K562 (cell line): Measurements from ENCODE around the gene ZNF32.

Source experiments
- CEBPG ChIP-seq, 3 experiments: fragments of 200-800 bp in 1 of 3; sonication (Bioruptor generic) in 1 of 3; sonication (generic) in 1 of 3; formaldehyde crosslinking in 1 of 3; IDR thresholded peaks in 2 of 3; conservative IDR thresholded peaks in 1 of 3; 2 replicates each; pipeline versions ENCODE4 v1.6.1 to v1.8.0; 2016 to 2022; ENCODE audit warnings: missing compliant biosample characterization in 2 of 3, missing genetic modification characterization in 2 of 3, mild to moderate bottlenecking in 1 of 3, missing genetic modification reagents in 1 of 3
- MXI1 ChIP-seq: IDR thresholded peaks from 2 replicates; pipeline ENCODE4 v1.6.1; 2011; ENCODE audit warnings: low read depth, mild to moderate bottlenecking, improper control_type of control experiment, low read length
- NFYB ChIP-seq: IDR thresholded peaks from 2 replicates; pipeline ENCODE4 v1.6.1; 2011; ENCODE audit warnings: mild to moderate bottlenecking, moderate library complexity; ENCODE audit not compliant: insufficient read length; ENCODE audit errors: extremely low read depth
- POLR2A ChIP-seq: fragments of 450-650 bp; conservative IDR thresholded peaks from 2 replicates; pipeline ENCODE4 v1.6.1; 2016
- TAL1 ChIP-seq: fragments of 450-650 bp; IDR thresholded peaks from 2 replicates; pipeline ENCODE4 v1.6.1; 2016; ENCODE audit warnings: mild to moderate bottlenecking
- ZNF668 ChIP-seq: fragments of 250-450 bp; sonication (Bioruptor Pico); IDR thresholded peaks from 2 replicates; pipeline ENCODE4 v1.8.0; 2022; ENCODE audit warnings: mild to moderate bottlenecking, inconsistent platforms
- TF ChIP-seq, protein P1 (sequence below), 3 experiments: IDR thresholded peaks in 2 of 3; conservative IDR thresholded peaks in 1 of 3; 2 replicates each; pipeline ENCODE4 v1.5.1; 2011 to 2012; ENCODE audit warnings: low read length in 3 of 3, mild to moderate bottlenecking in 3 of 3, control low read depth in 2 of 3, improper control_type of control experiment in 1 of 3, inconsistent platforms in 1 of 3, low read depth in 1 of 3, mixed read lengths in 1 of 3, moderate library complexity in 1 of 3; ENCODE audit not compliant: insufficient read depth in 2 of 3
- TF ChIP-seq, protein P2 (sequence below): fragments of 250-450 bp; sonication (Bioruptor Pico); IDR thresholded peaks from 2 replicates; pipeline ENCODE4 v1.8.0; 2022; ENCODE audit warnings: inconsistent platforms, mild to moderate bottlenecking, moderate library complexity, borderline replicate concordance

DNA sequence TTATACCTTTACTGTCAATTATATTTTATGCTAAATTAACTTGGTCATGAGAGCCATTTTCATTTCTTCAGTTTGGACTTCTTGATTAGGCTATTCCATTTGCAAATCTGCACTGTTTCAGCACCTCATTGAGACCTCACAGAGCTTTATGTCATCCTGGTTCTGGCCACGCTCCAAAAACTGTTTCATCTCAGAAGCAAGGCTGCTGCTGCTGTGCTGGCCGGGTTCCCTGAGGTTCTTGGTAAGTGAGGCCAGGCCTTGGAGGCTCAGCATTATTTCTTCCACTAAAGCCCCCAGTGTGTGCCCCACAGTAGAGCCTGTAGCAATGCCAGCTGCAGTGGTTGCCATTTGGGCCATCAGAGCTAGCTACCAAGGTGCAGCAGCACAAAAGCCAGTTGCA lies 50.2 kb downstream of the ZNF32 start:
- no peak for TF ChIP-seq ZNF668 (CRISPR knock-in tag)
- TF ChIP-seq TAL1: no peak
- no peak for TF ChIP-seq CEBPG (CRISPR knock-in tag; IDR thresholded peaks at IDR 0.05)
- no peak for TF ChIP-seq CEBPG (tag; conservative IDR thresholded peaks at IDR 0.05 in 1 of 2, IDR thresholded peaks at IDR 0.05 in 1 of 2)
- TF ChIP-seq, protein P1, sequence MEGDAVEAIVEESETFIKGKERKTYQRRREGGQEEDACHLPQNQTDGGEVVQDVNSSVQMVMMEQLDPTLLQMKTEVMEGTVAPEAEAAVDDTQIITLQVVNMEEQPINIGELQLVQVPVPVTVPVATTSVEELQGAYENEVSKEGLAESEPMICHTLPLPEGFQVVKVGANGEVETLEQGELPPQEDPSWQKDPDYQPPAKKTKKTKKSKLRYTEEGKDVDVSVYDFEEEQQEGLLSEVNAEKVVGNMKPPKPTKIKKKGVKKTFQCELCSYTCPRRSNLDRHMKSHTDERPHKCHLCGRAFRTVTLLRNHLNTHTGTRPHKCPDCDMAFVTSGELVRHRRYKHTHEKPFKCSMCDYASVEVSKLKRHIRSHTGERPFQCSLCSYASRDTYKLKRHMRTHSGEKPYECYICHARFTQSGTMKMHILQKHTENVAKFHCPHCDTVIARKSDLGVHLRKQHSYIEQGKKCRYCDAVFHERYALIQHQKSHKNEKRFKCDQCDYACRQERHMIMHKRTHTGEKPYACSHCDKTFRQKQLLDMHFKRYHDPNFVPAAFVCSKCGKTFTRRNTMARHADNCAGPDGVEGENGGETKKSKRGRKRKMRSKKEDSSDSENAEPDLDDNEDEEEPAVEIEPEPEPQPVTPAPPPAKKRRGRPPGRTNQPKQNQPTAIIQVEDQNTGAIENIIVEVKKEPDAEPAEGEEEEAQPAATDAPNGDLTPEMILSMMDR (IDR thresholded peaks at IDR 0.05 in 2 of 3, conservative IDR thresholded peaks at IDR 0.05 in 1 of 3; ENCODE audit: insufficient read depth in 2 of 3, low read depth in 1 of 3, low read length in 3 of 3): no peak
- TF ChIP-seq NFYB: no peak
- TF ChIP-seq POLR2A: no peak
- TF ChIP-seq, protein P2, sequence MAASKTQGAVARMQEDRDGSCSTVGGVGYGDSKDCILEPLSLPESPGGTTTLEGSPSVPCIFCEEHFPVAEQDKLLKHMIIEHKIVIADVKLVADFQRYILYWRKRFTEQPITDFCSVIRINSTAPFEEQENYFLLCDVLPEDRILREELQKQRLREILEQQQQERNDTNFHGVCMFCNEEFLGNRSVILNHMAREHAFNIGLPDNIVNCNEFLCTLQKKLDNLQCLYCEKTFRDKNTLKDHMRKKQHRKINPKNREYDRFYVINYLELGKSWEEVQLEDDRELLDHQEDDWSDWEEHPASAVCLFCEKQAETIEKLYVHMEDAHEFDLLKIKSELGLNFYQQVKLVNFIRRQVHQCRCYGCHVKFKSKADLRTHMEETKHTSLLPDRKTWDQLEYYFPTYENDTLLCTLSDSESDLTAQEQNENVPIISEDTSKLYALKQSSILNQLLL (CRISPR knock-in tag): no peak
- no peak for TF ChIP-seq MXI1
